Peyer's patch (tissue), 4 donors: Measurements from ENCODE around the gene ANKFY1. TPM values are rescaled to one million over a fixed set of nuclear protein-coding genes. Genes with fewer than 3 reads are reported as not detected.

Experiments
- DNase-seq, 3 donors: peaks; one replicate each; pipeline ENCODE4 v3.0.0-alpha.2; 2017 to 2019
- H3K27ac ChIP-seq, 4 donors: fragments of 200-600 bp; sonication (generic); one replicate each; pipeline ENCODE4 v1.5.1; 2016 to 2019
- H3K27me3 ChIP-seq, 2 donors: fragments of 200-600 bp; sonication (generic); one replicate each; pipeline ENCODE4 v1.5.1; 2019
- H3K36me3 ChIP-seq, 3 donors: fragments of 200-600 bp; sonication (generic); one replicate each; pipeline ENCODE4 v1.5.1; 2016 to 2019
- H3K4me1 ChIP-seq, 4 donors: fragments of 200-600 bp; sonication (generic); one replicate each; pipeline ENCODE4 v1.5.1; 2016 to 2019
- H3K4me3 ChIP-seq, 4 donors: fragments of 200-600 bp; sonication (generic); 1 replicate in 3 of 4; 2 replicates in 1 of 4; pipeline ENCODE4 v1.5.1; 2016 to 2019; ENCODE audit warnings: mild to moderate bottlenecking in 1 of 4
- H3K9me3 ChIP-seq, 4 donors: fragments of 200-600 bp; sonication (generic); one replicate each; pipeline ENCODE4 v1.5.1; 2016 to 2019; ENCODE audit warnings: mild to moderate bottlenecking in 1 of 4
- CTCF ChIP-seq, 6 experiments: fragments of 450-650 bp in 4 of 6; fragments of 200-600 bp in 2 of 6; sonication (generic) in 1 of 6; IDR thresholded peaks; one replicate each; pipeline ENCODE4 v1.5.1; 2017 to 2019; ENCODE audit warnings: antibody characterized with exemption in 6 of 6, mild to moderate bottlenecking in 3 of 6, moderate library complexity in 1 of 6
- POLR2A ChIP-seq, 2 donors: fragments of 450-650 bp; IDR thresholded peaks; one replicate each; pipeline ENCODE4 v1.5.1; 2017; ENCODE audit warnings: antibody characterized with exemption in 2 of 2, mild to moderate bottlenecking in 2 of 2, moderate library complexity in 2 of 2
- total RNA-seq, 4 donors: library from RNA; depleted of rRNA; stranded (reverse); fragments of >200 nt; gene quantifications; one replicate each; pipeline ENCODE4 v1.1.0, GENCODE V29; 2016

The ANKFY1 gene
- total RNA-seq, 4 donors from 2014 or later, result 40.8 to 57.1 (median 48.5) TPM

DNA sequence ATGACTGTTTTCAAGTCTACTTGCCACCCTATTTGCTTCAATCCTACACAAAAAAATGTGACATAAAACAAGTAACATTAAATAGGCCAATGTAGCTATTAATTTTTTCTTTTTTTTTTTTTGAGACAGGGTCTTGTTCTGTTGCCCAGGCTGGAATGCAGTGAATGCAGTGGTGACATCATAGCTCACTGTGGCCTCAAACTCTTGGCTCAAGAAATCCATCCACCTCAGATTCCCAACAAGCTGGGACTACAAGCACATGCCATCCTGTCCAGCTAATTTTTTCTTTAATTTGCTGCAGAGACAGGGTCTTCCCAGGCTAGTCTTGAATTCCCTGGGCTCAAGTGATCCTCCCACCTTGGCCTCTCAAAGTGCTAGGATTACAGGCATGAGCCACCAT is 29.4 kb downstream of the ANKFY1 start:
- TF ChIP-seq CTCF (IDR thresholded peaks at IDR 0.05) (no peak), POLR2A (IDR thresholded peaks at IDR 0.05) (no peak)
- Histone ChIP-seq H3K27me3 (no peaks in the 10 kb centered on the region), H3K9me3 (no peaks in the 10 kb centered on the region), H3K4me3 (no peak overlapping the region), H3K27ac (peak overlapping the region in 1 of 4 donors; percentile 9), H3K36me3 (peaks cover 0 to 35% (median 0%) of the 10 kb centered on the region in 3 donors), H3K4me1 (peaks cover 0 to 14% (median 0%) of the 10 kb centered on the region in 4 donors)
- no peak for DNase-seq

GRCh38 chr17:4233668-4234258 is 30.0 kb downstream of the ANKFY1 start:
- peaks cover 0 to 28% (median 0%) of the 10 kb centered on the region in 3 donors for H3K36me3 ChIP-seq
- peaks cover 0 to 14% (median 0%) of the 10 kb centered on the region in 4 donors for H3K4me1 ChIP-seq
- no peaks in the 10 kb centered on the region for H3K9me3 ChIP-seq
- H3K27ac ChIP-seq, result peak overlapping the region in 1 of 4 donors; percentile 9
- DNase-seq, result no peak
- no peak overlapping the region for H3K4me3 ChIP-seq
- TF ChIP-seq POLR2A (IDR thresholded peaks at IDR 0.05), result no peak
- no peak for TF ChIP-seq CTCF (IDR thresholded peaks at IDR 0.05)
- H3K27me3 ChIP-seq, result no peaks in the 10 kb centered on the region

DNA sequence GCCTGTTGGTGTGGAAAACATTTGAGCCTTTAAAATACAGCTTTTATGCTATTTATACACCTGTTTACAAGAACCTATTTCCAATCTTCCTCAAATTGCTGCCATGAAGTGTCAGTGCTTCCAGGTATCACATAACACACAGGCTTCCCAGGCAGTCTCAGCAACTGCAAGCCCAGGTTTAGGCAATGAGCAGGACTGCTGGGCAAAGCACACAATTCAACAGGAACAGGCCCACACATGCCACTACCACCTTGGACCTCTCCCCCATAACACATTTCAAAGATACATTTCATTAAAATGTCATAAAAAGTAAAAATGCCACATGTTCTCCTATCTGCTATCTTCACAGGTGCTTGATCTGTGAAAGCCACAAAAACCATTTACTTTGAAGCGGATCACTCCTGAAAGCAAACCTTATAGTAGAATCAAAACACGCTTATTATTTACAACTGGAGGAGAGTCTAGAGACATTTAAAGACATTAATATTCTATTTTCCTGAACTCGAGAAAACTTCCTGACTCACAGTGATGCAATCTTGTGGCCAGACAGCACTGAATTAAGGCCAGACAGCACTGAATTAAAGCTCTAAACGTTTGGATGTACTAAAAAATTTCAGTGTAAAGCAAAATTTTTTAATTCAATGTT is 31.5 kb downstream of the ANKFY1 start:
- H3K36me3 ChIP-seq, result peaks cover 0 to 28% (median 0%) of the 10 kb centered on the region in 3 donors
- no peaks in the 10 kb centered on the region for H3K27me3 ChIP-seq
- no peak for DNase-seq
- H3K27ac ChIP-seq, result peak overlapping the region in 2 of 4 donors; percentile 8 to 84
- TF ChIP-seq CTCF (IDR thresholded peaks at IDR 0.05) (no peak), POLR2A (IDR thresholded peaks at IDR 0.05) (no peak)
- H3K4me3 ChIP-seq, result no peak overlapping the region
- peaks cover 0 to 14% (median 0%) of the 10 kb centered on the region in 4 donors for H3K4me1 ChIP-seq
- no peaks in the 10 kb centered on the region for H3K9me3 ChIP-seq

DNA sequence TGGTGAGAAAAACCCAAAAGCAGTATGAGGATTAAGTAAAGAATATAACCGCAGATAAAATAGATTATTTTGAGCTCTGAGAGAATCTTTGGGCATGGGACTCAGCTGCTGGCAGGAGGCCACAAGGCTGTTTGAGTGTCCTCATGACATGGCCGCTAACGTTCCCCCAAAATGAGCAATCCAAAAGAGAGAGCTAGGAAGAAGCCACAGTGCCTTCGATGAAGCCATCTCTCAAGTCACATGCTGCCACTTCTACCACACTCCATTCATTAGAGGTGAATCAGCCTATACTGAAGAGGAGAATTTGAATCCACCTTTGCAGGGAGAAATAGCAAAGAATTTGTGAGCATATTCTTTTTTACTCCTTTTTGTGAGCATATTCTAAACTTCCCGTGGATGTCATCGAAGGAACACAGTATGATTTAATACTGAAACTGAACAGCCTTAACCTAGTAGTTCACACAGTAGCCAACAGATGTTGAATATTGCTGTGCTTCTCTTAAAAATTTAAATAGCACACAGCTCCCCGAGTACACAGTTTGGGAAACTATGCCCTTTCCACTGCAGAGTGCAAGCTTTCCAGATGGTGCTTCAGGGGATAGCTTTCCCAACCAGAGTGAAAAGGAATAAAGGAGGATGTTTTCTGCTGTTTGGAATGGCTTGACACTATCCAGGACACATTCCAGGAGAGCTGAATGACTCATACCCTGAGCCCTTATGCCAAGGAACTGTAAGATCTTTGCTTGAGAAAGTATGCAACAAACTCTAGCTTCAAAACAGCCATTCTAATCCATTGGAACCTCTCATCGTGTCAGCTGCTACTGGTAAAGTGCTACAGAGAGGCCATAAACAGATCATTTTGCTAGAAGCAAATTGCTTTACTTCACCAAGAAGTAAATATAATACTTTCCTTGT is 33.9 kb downstream of the ANKFY1 start:
- H3K4me3 ChIP-seq, result no peak overlapping the region
- no peaks in the 10 kb centered on the region for H3K27me3 ChIP-seq
- TF ChIP-seq POLR2A (IDR thresholded peaks at IDR 0.05) (no peak), CTCF (IDR thresholded peaks at IDR 0.05) (no peak)
- peak in 1 of 3 donors; percentile 49 for DNase-seq
- peaks cover 0 to 14% (median 0%) of the 10 kb centered on the region in 4 donors for H3K4me1 ChIP-seq
- no peaks in the 10 kb centered on the region for H3K9me3 ChIP-seq
- H3K27ac ChIP-seq, result peak overlapping the region; percentile 38 to 84 (median 50)
- H3K36me3 ChIP-seq, result peaks cover 0 to 19% (median 0%) of the 10 kb centered on the region in 3 donors

GRCh38 chr17:4221899-4222659 is 41.7 kb downstream of the ANKFY1 start:
- TF ChIP-seq POLR2A (IDR thresholded peaks at IDR 0.05), result no peak
- TF ChIP-seq CTCF (IDR thresholded peaks at IDR 0.05), result no peak
- Histone ChIP-seq H3K27ac (peak overlapping the region in 1 of 4 donors; percentile 76), H3K9me3 (no peaks in the 10 kb centered on the region), H3K4me1 (no peaks in the 10 kb centered on the region), H3K36me3 (peaks cover 0 to 17% (median 0%) of the 10 kb centered on the region in 3 donors), H3K27me3 (no peaks in the 10 kb centered on the region), H3K4me3 (no peak overlapping the region)
- no peak for DNase-seq
